ENCODE measurements around the gene ZIC1.

DNA sequence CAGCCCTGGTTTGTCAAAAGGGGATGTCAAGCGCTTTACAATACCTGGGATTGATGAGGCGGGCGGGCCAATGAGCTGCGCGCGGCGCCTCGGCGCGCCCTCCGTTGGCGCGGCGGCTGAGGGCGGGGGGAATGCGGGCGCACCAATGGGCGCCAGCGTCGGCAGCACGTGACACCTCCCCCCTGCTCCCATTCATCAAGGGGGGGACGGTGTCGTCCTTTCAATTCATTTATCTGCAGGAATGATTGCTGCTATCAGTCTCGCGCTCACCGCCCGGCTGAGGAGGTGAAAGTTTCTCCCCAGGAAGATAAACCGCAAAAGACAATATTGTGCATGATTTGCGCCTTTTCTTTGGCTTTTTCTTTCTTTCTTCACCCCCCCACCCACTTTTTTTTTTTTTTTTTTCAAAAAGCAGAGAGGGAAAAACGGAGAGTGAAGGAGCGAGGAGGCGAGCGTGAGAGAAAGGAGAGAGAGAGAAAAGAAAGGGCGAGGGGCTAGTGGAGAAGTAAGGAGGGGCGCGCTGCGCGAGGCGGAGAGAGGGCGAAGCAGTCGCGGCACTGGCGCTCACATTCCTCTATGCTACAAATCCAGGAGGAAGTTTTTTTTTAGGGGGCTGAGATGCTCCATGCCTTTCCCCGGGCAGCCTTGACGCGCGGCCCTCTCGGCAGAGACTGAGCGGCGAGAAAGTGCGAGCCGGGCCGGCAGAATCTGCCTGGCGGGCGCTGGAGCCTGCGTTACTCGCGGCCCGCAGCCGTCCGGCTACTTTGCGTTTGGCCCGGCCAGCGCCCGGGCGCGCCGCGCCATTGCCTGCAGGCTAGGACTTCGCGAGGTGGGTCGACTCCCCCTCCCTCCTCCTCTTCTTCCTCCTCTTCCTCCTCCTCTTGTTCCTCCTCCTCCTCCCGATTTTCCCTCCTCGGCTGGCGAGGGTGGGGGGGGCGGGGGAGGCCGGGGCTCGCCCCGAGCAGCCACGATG, at the start of gene ZIC1:
- TF ChIP-seq GATA3 (IDR thresholded peaks at IDR 0.05; ENCODE audit: low read depth, low read length) (no peak), GATA2 (IDR thresholded peaks at IDR 0.05; ENCODE audit: low read depth, low read length) (no peak)
